SU-DHL-6 (cell line): ENCODE measurements around the gene C6orf47.

ENCODE experiments used
- H2AFZ ChIP-seq: fragments of 200-600 bp; sonication (generic); 2 replicates; pipeline ENCODE4 v1.6.1; 2014; ENCODE audit warnings: low read depth, mild to moderate bottlenecking, moderate library complexity, mixed read lengths, antibody characterized with exemption, low read length; ENCODE audit not compliant: severe bottlenecking
- H3F3A ChIP-seq: fragments of 200-600 bp; shearing (Covaris generic); 2 replicates; pipeline ENCODE4 v1.6.0; 2016; ENCODE audit warnings: antibody characterized with exemption, mild to moderate bottlenecking; ENCODE audit not compliant: insufficient read depth
- H3K27ac ChIP-seq: fragments of 200-600 bp; sonication (generic); 2 replicates; pipeline ENCODE4 v1.5.1; 2016; ENCODE audit warnings: low read depth, mild to moderate bottlenecking, low read length, moderate library complexity, mixed read lengths
- H3K27me3 ChIP-seq: fragments of 200-600 bp; sonication (generic), shearing (Covaris generic); 2 replicates; pipeline ENCODE4 v1.6.0; 2014; ENCODE audit warnings: mild to moderate bottlenecking, low read length
- H3K36me3 ChIP-seq: fragments of 200-600 bp; sonication (generic); 2 replicates; pipeline ENCODE4 v1.6.1; 2014; ENCODE audit warnings: mild to moderate bottlenecking, low read length, mixed read lengths
- H3K4me2 ChIP-seq: fragments of 300-600, 200-600 bp; shearing (Covaris generic), sonication (generic); 2 replicates; pipeline ENCODE4 v1.6.0; 2014; ENCODE audit warnings: low read length, low read depth, mild to moderate bottlenecking; ENCODE audit not compliant: poor library complexity, severe bottlenecking
- H3K4me3 ChIP-seq: fragments of 200-600 bp; sonication (generic); 2 replicates; pipeline ENCODE4 v1.5.1; 2014; ENCODE audit warnings: antibody characterized with exemption, low read length, mild to moderate bottlenecking, mixed read lengths; ENCODE audit not compliant: insufficient read depth, poor library complexity, severe bottlenecking
- H3K79me2 ChIP-seq: fragments of 200-600 bp; sonication (generic); 2 replicates; pipeline ENCODE4 v1.6.1; 2014; ENCODE audit warnings: mild to moderate bottlenecking, low read length, moderate library complexity; ENCODE audit not compliant: insufficient read depth
- H3K9ac ChIP-seq: fragments of 200-600 bp; sonication (generic); 2 replicates; pipeline ENCODE4 v1.7.0; 2014; ENCODE audit warnings: mild to moderate bottlenecking, low read length
- H3K9me2 ChIP-seq: fragments of 200-600 bp; sonication (generic); replicated peaks from 2 replicates; pipeline ENCODE4 v1.6.1; 2014; ENCODE audit warnings: low read length; ENCODE audit not compliant: insufficient read depth
- H3K9me3 ChIP-seq: fragments of 200-600 bp; sonication (generic); 2 replicates; pipeline ENCODE4 v1.6.1; 2014; ENCODE audit warnings: low read length, mixed read lengths; ENCODE audit not compliant: insufficient read depth
- H4K20me1 ChIP-seq: fragments of 200-600 bp; sonication (generic); 2 replicates; pipeline ENCODE4 v1.6.1; 2014; ENCODE audit warnings: low read depth, mild to moderate bottlenecking, antibody characterized with exemption, low read length, moderate library complexity, mixed read lengths
- CTCF ChIP-seq: fragments of 200-600 bp; sonication (generic); IDR thresholded peaks from one replicate; pipeline ENCODE4 v1.5.1; 2017; ENCODE audit warnings: antibody characterized with exemption, mild to moderate bottlenecking, low read length, moderate library complexity; ENCODE audit not compliant: insufficient read depth, poor library complexity, severe bottlenecking
- EZH2phosphoT487 ChIP-seq: fragments of 200-600 bp; sonication (generic), shearing (Covaris generic); conservative IDR thresholded peaks from 2 replicates; pipeline ENCODE4 v1.6.1; 2018; ENCODE audit warnings: mild to moderate bottlenecking, antibody characterized with exemption, low read length, moderate library complexity, mixed read lengths

The C6orf47 gene

GRCh38 chr6:31619805-31620585 lies 40.6 kb downstream of the C6orf47 start:
- peaks cover 16% of the 10 kb centered on the region; the same call in 1 of the 2 replicates for H4K20me1 ChIP-seq
- H3K27ac ChIP-seq: peak overlapping the region; percentile 86
- no peaks in the 10 kb centered on the region for H3K9me2 ChIP-seq
- no peaks in the 10 kb centered on the region for H3K9me3 ChIP-seq
- peak overlapping the region; percentile 6 for H2AFZ ChIP-seq
- peaks cover 41% of the 10 kb centered on the region for H3K79me2 ChIP-seq
- TF ChIP-seq EZH2phosphoT487: no peak
- TF ChIP-seq CTCF: no peak
- H3K4me3 ChIP-seq: peak overlapping the region; percentile 56
- H3K4me2 ChIP-seq: peak overlapping the region; percentile 56
- no peaks in the 10 kb centered on the region for H3K27me3 ChIP-seq
- peaks cover 25% of the 10 kb centered on the region for H3F3A ChIP-seq
- H3K36me3 ChIP-seq: peaks cover 31% of the 10 kb centered on the region
- peak overlapping the region; percentile 55 for H3K9ac ChIP-seq

GRCh38 chr6:31617010-31617409 lies 43.6 kb downstream of the C6orf47 start:
- Histone ChIP-seq H3K9me3 (no peaks in the 10 kb centered on the region), H2AFZ (no peak overlapping the region)

GRCh38 chr6:31615748-31616147 lies 44.8 kb downstream of the C6orf47 start:
- H3K79me2 ChIP-seq: peaks cover 1% of the 10 kb centered on the region
- H3K9ac ChIP-seq: no peak overlapping the region
- H3K27ac ChIP-seq: no peak overlapping the region
- H3K36me3 ChIP-seq: no peaks in the 10 kb centered on the region
- no peak overlapping the region for H3K4me3 ChIP-seq
- no peaks in the 10 kb centered on the region for H3K27me3 ChIP-seq
- TF ChIP-seq EZH2phosphoT487 (no peak), CTCF (no peak)
- peaks cover 18% of the 10 kb centered on the region for H3F3A ChIP-seq
- H2AFZ ChIP-seq: no peak overlapping the region
- H3K4me2 ChIP-seq: no peak overlapping the region
- H3K9me3 ChIP-seq: no peaks in the 10 kb centered on the region
- no peaks in the 10 kb centered on the region for H4K20me1 ChIP-seq
- no peaks in the 10 kb centered on the region for H3K9me2 ChIP-seq

More at GRCh38 chr6:31617010-31617409, 43.6 kb downstream of the C6orf47 start:
- Histone ChIP-seq H3F3A (peaks cover 22% of the 10 kb centered on the region), H3K9me2 (no peaks in the 10 kb centered on the region), H3K4me3 (no peak overlapping the region), H3K27me3 (no peaks in the 10 kb centered on the region), H3K4me2 (no peak overlapping the region), H3K36me3 (peaks cover 7% of the 10 kb centered on the region; the same call in 1 of the 2 replicates), H3K9ac (no peak overlapping the region), H4K20me1 (peaks cover under 1% of the 10 kb centered on the region; the same call in 1 of the 2 replicates), H3K27ac (no peak overlapping the region), H3K79me2 (peaks cover 14% of the 10 kb centered on the region)
- no peak for TF ChIP-seq CTCF
- no peak for TF ChIP-seq EZH2phosphoT487
